Natural killer cell (primary cell): ENCODE measurements around the gene PCYT2. TPM values are rescaled to one million over a fixed set of nuclear protein-coding genes. Genes with fewer than 3 reads are reported as not detected.

Experiments used
- ATAC-seq, 3 donors: fragments of 150-1000 bp in 2 of 3; fragments of 200-7000 bp in 1 of 3; cut with Tn5 transposase; 1 replicate in 1 of 3; 2 replicates in 2 of 3; pipeline ENCODE4 v1.10.0; 2021; ENCODE audit warnings: mild to moderate bottlenecking in 2 of 3, moderate library complexity in 2 of 3
- DNase-seq, 2 donors: peaks; one replicate each; pipeline versions ENCODE4 v3.0.0 to v3.0.0-alpha.2; 2013 to 2021; ENCODE audit warnings: mixed read lengths in 1 of 2
- H3K27ac ChIP-seq: one replicate; pipeline ENCODE4 v1.5.1; 2013; ENCODE audit warnings: mild to moderate bottlenecking, low read length
- H3K27me3 ChIP-seq: one replicate; pipeline ENCODE4 v1.6.1; 2013; ENCODE audit warnings: low read length; ENCODE audit not compliant: control insufficient read depth, insufficient read depth
- H3K36me3 ChIP-seq: one replicate; pipeline ENCODE4 v1.6.1; 2013; ENCODE audit warnings: low read length; ENCODE audit not compliant: control insufficient read depth, insufficient read depth
- H3K4me1 ChIP-seq: one replicate; pipeline ENCODE4 v1.6.1; 2013; ENCODE audit warnings: low read length; ENCODE audit not compliant: control insufficient read depth, insufficient read depth
- H3K4me3 ChIP-seq: one replicate; pipeline ENCODE4 v1.5.1; 2013; ENCODE audit warnings: low read length
- H3K9me3 ChIP-seq: one replicate; pipeline ENCODE4 v1.6.1; 2013; ENCODE audit warnings: low read length; ENCODE audit not compliant: control insufficient read depth, insufficient read depth
- H3K27ac Mint-ChIP-seq, 2 donors: one replicate each; pipeline ENCODE4 v1.8.0; 2022; ENCODE audit warnings: mild to moderate bottlenecking in 2 of 2, mixed read lengths in 2 of 2, moderate library complexity in 1 of 2
- H3K27me3 Mint-ChIP-seq, 2 donors: one replicate each; pipeline ENCODE4 v1.8.0; 2022; ENCODE audit warnings: low read depth in 2 of 2, mixed read lengths in 2 of 2
- H3K36me3 Mint-ChIP-seq: one replicate; pipeline ENCODE4 v1.8.0; 2022; ENCODE audit warnings: mixed read lengths
- H3K4me1 Mint-ChIP-seq, 2 donors: one replicate each; pipeline ENCODE4 v1.8.0; 2022; ENCODE audit warnings: mixed read lengths in 2 of 2
- H3K4me3 Mint-ChIP-seq: one replicate; pipeline ENCODE4 v1.8.0; 2022; ENCODE audit warnings: mild to moderate bottlenecking, moderate library complexity, mixed read lengths
- H3K9me3 Mint-ChIP-seq, 2 donors: one replicate each; pipeline ENCODE4 v1.8.0; 2022; ENCODE audit warnings: mixed read lengths in 2 of 2
- CTCF ChIP-seq: fragments of 200-600 bp; IDR thresholded peaks from one replicate; pipeline ENCODE4 v1.8.0; 2022; ENCODE audit warnings: antibody characterized with exemption
- WGBS: methylation state at CpG from one replicate; pipeline ENCODE4 v1.1.7; 2013; ENCODE audit warnings: missing lambda C conversion rate; ENCODE audit not compliant: insufficient coverage; 5-methylcytosine and 5-hydroxymethylcytosine counted together
- intact Hi-C: fragments of 100-400 bp; cut with micrococcal nuclease; formaldehyde crosslinking; loops from one replicate; pipeline ENCODE4 v1.14.2; 2022
- total RNA-seq, 4 donors: library from RNA; stranded (reverse); fragments of 120-200 nt in 1 of 4; gene quantifications; one replicate each; pipeline versions ENCODE4 v1.2.3 to v1.2.4, GENCODE V29; 2013 to 2022

PCYT2 gene
- total RNA-seq, 3 donors from 2014 or later (not counting 1 experiment from before 2014, with no cell fraction given), result 30.6 to 34.4 (median 34.2) TPM

GRCh38 chr17:81939218-81939617 is 28.0 kb upstream of the PCYT2 start:
- Mint-ChIP-seq H3K36me3 (no peaks in the 10 kb centered on the region), H3K4me3 (no peak overlapping the region), H3K4me1 (peaks cover 0 to 7% of the 10 kb centered on the region in 2 donors), H3K27me3 (peaks cover 0 to 3% of the 10 kb centered on the region in 2 donors), H3K27ac (no peak overlapping the region), H3K9me3 (no peaks in the 10 kb centered on the region)
- no peak for TF ChIP-seq CTCF
- Histone ChIP-seq H3K4me1 (peaks cover 12% of the 10 kb centered on the region), H3K27me3 (peaks cover 6% of the 10 kb centered on the region), H3K27ac (no peak overlapping the region), H3K9me3 (no peaks in the 10 kb centered on the region), H3K36me3 (no peaks in the 10 kb centered on the region), H3K4me3 (no peak overlapping the region)
- no peak for ATAC-seq
- 48% methylated on average over 15 of the region's 15 CpGs for WGBS
- intact Hi-C loops, result no loop called here
- DNase-seq, result no peak

GRCh38 chr17:81935709-81936084 is 24.5 kb upstream of the PCYT2 start:
- 94% methylated on average over 6 of the region's 6 CpGs for WGBS
- peaks cover 0 to 14% of the 10 kb centered on the region in 2 donors for H3K27me3 Mint-ChIP-seq
- H3K4me3 ChIP-seq, result no peak overlapping the region
- H3K27ac ChIP-seq, result no peak overlapping the region
- intact Hi-C loops, result no loop called here
- H3K27me3 ChIP-seq, result peaks cover 6% of the 10 kb centered on the region
- DNase-seq (no peak), ATAC-seq (no peak)
- peak overlapping the region in 1 of 2 donors; percentile 49 for H3K27ac Mint-ChIP-seq
- no peaks in the 10 kb centered on the region for H3K36me3 ChIP-seq
- no peaks in the 10 kb centered on the region for H3K9me3 ChIP-seq
- H3K9me3 Mint-ChIP-seq, result no peaks in the 10 kb centered on the region
- H3K36me3 Mint-ChIP-seq, result no peaks in the 10 kb centered on the region
- peak overlapping the region; percentile 40 for H3K4me3 Mint-ChIP-seq
- H3K4me1 ChIP-seq, result peaks cover 12% of the 10 kb centered on the region
- peaks cover 0 to 7% of the 10 kb centered on the region in 2 donors for H3K4me1 Mint-ChIP-seq
- TF ChIP-seq CTCF, result no peak

- no peak overlapping the region for H3K4me3 Mint-ChIP-seq
- no peak overlapping the region for H3K27ac Mint-ChIP-seq
- 96% methylated on average over 37 of the region's 38 CpGs for WGBS
- ATAC-seq (no peak), DNase-seq (no peak)
- no peaks in the 10 kb centered on the region for H3K9me3 Mint-ChIP-seq
- intact Hi-C loops, result no loop called here
- H3K27me3 Mint-ChIP-seq, result peaks cover 0 to 15% of the 10 kb centered on the region in 2 donors
- H3K4me1 ChIP-seq, result peaks cover 12% of the 10 kb centered on the region
- H3K27me3 ChIP-seq, result peaks cover 6% of the 10 kb centered on the region
- no peak overlapping the region for H3K27ac ChIP-seq
- H3K36me3 ChIP-seq, result no peaks in the 10 kb centered on the region
- no peak for TF ChIP-seq CTCF
- H3K4me3 ChIP-seq, result no peak overlapping the region
- peaks cover 0 to 7% of the 10 kb centered on the region in 2 donors for H3K4me1 Mint-ChIP-seq
- H3K36me3 Mint-ChIP-seq, result no peaks in the 10 kb centered on the region
- H3K9me3 ChIP-seq, result no peaks in the 10 kb centered on the region
Measured at GRCh38 chr17:81934850-81935708, 23.9 kb upstream of the PCYT2 start.
